Activated gamma-delta T cell treated with Interleukin-2 at 50 U/mL for 16 hours (primary cell): ENCODE results near the gene BCAS4.
"Not testable (repeated sequence)": the region's sequence is repeated elsewhere in the genome, so short reads cannot be mapped to it uniquely, and the experiment has no call there.

Source experiments
- DNase-seq: peaks from one replicate; pipeline ENCODE4 v3.0.0-alpha.2; 2020

Gene BCAS4

DNA sequence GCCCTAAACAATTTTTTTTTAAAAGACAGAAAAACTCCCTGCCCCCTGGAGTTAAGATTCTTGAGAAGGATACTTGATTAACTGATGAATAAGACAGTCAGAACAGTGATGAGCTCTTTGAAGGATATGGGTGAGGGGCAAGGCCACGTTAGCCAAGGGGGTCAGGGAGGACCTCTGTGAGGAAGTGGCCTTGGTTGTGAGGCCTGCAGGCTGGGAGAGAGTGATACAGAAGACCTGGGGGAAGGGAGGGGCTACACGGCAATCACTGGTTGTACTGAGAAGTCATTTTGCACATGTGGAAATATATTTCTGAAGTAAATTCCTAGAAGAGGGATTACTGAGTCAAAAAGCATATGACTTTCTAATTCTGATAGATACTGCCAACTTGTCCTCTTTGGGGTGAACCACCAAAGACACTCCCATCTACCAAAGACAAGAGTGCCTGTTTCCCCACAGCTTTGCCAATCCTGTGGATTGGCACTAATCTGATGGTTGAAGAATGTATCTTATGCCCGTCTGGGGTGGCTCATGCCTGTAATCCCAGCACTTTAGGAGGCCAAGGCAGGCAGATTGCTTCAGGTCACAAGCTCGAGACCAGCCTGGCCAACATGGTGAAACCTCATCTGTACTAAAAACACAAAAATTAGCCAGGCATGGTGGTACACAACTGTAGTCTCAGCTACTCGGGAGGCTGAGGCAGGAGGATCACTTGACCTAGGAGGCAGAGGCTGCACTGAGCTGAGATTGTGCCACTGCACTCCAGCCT lies 22.3 kb upstream of the BCAS4 start:
- DNase-seq = no peak

DNA sequence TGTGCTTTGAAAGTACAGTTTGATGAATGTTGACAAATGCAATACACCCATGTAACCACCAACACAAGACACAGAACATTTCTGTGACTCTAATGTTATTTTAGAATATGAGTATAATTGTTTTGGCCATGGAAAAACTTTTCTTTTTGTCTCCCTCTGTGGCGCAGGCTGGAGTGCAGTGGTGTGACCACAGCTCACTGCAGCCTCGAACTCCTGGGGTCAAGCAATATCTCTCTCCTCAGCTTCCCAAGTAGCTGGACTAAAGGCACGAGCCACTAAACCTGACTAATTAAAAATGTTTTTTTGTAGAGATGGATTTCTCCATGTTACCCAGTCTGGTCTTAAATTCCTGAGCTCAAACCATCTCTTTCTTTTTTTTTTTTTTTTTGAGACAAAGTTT lies 20.3 kb upstream of the BCAS4 start:
- no peak for DNase-seq

DNA sequence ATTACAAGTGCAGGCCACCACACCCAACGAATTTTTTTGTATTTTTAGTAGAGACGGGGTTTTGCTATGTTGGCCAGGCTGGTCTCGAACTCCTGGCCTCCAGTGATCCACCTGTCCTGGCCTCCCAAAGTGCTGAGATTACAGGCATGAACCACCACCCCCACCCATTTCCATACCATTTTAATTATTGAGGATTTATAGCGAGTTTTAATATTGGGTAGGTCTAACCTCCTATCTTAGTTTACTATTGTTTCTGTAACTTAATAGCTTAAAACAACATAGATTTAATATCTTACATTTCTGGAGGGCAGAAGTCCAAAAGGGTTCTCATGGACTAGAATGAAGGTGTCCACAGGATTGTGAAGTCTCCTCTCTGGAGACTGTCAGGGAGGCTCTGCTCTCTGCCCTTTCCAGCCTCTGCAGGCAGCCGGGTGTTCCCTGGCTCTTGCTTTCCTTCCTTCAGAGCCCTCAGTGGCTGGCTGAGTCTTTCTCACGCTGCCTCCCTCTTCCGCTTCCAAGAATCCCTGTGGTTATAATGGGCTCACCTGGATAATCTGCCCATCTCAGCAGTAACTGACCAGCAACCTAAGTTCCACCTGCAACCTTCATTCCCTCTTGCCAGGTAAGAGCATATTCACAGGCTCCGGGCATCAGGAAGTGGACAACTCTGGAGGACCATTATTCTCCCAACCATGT lies 18.6 kb upstream of the BCAS4 start:
- no peak for DNase-seq

DNA sequence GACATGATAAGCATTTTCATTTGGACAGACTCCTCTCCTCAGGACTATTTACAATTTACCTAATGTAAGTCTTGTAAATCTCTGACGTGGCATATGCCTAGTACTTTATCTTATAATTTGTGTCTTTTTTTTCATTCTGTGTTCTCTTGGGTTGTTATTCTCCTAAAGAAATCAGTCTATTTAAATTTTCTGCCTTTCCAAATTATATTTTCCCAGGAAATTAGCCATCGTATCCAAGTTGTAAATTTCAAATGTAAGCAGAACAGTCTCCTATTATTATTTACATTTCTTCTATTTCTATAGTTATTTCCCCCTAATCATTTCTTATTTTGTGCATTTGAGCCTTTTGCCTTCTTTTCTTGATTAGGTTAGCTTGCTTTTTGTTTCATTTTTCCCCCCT lies 17.5 kb upstream of the BCAS4 start:
- no peak for DNase-seq

DNA sequence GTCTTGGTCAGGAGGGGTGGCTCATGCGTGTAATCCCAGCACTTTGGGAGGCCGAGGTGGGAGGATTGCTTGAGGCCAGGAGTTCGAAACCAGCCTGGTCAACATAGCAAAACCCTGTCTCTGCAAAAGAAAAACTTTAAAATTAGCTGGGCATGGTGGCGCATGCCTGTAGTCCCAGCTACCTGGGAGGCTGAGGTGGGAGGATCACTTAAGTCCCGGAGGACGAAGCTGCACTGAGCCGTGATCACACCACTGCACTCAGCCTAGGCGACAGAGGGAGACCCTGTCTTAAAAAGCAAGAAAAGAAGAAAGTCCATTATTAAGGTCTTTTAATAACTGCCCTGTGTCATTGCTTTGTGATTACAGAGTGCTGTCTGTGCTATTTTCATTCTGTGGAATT lies 15.9 kb upstream of the BCAS4 start:
- DNase-seq = not testable (repeated sequence)

DNA sequence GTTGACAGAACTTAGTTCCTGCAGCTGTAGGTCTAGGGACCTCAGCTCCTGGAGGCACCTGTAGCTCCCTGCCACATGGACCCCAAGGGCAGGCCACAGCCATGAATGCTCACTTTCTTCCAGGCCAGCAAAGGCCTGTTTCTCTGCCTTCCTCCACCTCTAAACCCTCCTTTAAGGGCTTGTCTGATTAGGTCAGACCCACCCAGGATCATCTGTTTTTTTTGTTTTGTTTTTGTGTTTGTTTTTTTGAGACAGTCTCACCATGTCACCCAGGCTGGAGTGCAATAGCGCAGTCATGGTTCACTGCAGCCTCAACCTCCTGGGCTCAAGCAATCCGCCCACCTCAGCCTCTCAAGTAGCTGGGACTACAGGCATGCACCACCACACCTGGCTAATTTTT lies 11.5 kb upstream of the BCAS4 start:
- DNase-seq = no peak

DNA sequence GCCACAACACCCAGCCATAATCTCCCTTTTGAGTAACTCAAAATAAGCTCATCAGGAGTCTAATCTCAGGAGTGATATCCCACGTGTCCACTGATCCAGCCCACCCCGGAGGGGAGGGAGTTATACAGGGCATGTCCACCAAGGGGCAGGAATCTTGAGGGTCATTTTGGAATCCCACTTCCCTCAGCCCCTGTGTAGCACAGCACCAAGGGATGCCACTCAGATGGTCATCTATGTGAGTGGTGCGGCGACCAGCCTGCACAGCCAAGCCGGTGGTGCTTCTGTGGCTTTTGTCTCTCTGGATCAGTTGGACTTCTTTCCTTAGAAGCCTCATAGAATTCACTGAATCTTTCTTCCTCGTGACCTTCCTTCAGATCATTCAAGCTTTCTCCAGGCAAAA lies 11.0 kb upstream of the BCAS4 start:
- DNase-seq = no peak

DNA sequence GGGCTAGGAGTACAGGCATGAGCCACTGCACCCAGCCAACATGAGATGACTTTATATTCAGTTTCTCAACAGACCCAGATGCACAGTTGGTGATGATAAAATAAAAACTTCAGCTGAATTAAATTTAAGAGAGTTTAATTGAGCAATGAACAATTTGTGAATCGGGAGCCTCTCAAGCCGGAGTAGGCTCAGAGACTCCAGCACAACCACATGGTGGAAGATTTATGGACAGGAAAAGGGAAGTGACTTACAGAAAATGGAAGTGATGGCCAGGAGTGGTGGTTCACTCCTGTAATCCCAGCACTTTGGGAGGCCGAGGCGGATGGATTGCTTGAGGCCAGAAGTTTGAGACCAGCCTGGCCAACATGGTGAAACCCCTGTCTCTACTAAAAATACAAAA lies 10.4 kb upstream of the BCAS4 start:
- DNase-seq = no peak

DNA sequence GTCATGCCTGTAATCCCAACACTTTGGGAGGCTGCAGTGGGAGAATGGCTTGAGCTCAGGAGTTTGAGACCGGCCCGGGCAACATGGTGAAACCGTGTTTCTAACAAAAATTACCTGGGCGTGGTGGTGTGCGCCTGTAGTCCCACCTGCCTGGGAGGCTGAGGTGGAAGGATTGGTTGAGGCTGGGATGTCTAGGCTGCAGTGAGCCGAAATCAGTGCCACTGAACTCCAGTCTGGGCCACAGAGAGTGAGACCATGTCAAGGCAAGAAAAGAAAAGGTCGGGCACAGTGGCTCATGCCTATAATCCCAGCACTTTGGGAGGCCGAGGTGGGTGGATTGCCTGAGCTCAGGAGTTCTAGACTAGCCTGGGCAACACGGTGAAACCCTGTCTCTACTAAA lies 8.2 kb upstream of the BCAS4 start:
- DNase-seq = no peak

DNA sequence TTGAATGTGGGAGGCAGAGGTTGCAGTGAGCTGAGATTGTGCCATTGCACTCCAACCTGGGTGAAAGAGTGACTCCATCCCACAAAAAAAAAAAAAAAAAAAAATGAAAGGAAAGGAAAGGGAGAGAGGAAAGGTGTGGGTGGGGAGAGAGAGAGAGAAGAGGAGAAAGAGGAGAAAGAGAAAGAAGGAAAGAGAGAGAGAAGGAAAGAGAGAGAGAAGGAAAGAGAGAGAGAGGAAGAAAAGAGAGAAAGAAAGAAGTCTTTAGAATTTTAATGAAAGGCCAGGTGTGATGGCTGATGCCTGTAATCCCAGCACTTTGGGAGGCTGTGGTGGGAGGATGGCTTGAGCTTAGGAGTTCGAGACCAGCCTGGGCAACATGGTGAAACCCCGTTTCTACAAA lies 7.7 kb upstream of the BCAS4 start:
- no peak for DNase-seq

DNA sequence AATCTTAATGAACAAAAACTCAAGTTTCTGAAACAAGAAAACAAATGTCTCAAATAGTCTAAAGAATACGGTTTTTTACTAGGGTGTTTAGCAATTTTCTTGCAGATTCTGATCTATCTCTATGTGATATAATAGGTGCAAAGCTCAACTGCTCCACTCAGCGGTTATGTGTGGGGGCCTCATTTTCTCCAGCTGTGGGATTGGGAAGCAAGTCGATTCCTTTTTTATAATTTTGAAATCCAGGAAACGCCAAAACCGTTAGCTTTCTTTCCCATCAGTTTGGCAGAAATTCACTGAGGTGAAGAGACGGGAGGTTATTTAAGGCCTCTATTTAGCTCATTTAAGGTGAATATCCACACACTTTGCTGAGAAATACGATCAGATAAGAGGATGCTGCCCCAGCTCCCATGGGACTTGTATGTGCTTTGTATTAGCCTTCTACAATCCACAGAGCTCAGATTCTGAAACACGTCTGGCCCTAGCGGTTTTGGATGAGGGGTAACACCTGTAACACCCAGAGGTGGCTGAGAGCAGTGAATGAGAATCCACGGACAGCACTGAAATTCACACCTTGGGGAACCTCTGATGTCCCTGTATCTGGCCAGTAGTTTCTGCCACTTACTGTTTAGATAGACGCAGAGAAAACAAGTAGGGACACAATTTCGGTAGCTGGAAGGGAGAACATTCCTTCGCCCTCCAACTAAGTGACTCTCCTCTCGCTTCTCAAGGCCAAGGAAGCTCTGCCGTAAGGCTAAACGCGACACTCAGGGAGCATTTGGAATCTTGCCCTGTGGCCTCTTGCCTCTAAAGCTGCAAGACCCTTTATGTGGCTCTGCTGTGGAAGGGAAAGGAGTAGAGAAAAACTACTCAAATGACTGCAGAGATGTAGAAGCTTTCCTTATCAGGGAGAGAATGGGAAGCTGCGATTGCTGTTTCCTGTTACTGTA lies 6.5 kb upstream of the BCAS4 start:
- DNase-seq = no peak

DNA sequence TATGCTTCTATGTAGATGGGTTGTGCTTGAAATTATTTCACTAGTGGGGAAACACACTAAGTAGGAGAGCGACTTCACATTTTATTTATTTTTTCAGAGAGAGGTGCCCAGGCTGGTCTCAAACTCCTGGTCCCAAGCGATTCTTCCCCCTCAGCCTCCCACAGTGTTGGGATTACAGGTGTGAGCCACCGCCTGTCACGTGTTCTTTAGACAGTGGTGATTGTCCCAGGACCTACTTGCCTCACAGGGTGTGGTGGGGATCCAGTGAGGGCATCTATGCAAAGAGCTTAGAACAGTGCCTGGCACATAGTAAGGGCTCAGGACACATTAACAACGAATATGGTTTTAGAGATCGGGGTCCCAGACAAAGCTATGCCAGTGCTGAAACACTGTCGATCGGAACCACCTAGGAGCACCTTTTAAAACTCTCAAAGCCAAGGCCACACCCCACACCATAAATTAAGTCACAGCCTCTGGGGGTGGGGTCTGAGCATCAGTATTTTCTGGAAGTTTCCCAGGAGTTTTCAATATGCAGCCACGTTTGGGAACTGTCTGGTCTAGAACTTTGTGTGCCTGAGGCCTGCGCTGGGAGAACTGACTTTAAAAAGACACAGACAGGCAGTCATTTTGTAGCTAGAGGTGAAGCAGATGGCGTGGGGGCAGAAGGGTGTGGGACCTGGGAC lies 4.8 kb upstream of the BCAS4 start:
- no peak for DNase-seq

DNA sequence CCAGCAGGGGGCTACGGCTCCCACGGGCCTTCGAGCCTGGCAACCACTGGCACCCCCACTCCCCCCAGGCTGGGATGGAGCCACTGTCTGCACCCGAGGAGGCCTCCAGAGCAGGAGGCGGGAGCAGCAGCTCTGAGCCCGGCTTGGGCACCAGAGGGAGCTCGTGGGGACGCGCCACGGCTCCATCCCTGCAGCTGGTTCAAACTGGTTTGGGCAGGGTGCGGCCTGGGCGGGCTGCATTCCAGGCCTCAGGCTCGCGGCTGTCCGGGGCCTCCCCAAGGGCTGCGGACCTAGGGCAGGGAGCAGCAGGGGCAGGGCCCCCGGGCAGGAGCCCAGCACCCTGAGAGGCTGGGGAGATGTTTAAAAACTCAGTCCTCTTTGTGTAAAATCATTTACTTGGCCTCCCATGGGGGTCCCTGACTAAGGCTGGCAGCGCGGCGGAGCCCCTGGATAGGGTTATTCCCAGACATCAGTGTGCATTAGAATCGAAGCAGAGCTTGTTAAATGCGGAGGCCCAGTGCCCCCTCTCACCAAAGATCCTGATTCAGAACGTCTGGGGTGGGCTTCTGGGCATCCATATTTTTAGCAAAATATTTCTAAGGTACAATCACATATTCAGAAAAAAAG lies 4.1 kb upstream of the BCAS4 start:
- peak; percentile 76 for DNase-seq

DNA sequence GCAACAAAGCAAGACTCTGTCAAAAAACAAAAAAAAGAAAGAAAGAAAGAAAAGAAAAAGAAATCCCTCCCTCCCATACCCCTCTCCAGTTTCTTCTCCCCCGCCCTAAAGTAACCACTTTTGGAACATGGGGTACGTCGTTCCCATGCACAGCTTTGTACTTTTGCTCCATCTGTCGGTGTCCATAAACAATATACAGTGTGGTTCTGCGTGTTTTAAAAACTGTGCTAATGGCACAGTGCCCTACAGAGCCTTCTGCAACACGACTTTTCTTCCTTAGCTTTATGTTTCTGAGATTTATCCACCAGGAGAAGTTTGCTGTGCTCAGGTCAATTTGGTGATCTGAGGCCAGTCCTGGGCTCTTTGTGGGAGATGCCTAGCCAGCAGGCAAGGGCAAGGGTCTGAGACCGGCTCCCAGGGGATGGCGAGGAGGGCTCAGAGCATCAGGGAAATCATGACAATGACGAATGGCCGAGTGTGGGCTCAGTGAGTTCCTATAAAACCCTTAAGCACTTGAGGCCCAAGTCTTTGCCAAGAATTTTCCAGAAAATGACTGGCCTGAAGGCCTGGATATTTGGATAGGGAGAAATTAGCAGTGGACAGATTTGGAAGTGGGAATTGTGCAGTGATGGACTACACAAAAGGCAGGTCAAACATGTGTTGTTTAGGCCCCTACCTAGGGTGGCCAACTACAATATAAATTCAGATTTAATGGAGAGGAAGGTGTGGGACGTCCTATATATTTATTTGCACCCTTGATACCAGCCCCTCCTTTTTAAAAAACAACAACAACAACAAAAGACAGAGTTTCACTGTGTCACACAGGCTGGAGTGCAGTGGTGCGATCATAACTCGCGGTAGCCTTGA lies 1.9 kb upstream of the BCAS4 start:
- DNase-seq = no peak

DNA sequence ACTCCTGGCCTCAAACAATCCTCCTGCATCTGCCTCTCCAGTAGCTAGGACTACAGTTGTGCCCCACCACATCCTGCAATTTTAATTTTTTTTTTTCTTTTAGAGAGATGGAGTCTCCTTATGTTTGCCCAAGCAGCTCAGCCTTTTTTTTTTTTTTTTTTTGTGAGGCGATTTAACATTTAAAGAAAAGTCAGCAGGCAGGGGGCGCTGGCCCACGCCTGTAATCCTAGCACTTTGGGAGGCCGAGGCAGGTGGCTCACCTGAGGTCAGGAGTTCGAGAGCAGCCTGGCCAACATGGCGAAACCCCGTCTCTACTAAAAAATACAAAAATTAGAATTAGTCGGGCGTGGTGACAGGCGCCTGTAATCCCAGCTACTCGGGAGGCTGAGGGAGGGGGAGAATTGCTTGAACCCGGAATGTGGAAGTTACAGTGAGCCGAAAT lies 1.3 kb upstream of the BCAS4 start:
- peak; percentile 34 for DNase-seq

DNA sequence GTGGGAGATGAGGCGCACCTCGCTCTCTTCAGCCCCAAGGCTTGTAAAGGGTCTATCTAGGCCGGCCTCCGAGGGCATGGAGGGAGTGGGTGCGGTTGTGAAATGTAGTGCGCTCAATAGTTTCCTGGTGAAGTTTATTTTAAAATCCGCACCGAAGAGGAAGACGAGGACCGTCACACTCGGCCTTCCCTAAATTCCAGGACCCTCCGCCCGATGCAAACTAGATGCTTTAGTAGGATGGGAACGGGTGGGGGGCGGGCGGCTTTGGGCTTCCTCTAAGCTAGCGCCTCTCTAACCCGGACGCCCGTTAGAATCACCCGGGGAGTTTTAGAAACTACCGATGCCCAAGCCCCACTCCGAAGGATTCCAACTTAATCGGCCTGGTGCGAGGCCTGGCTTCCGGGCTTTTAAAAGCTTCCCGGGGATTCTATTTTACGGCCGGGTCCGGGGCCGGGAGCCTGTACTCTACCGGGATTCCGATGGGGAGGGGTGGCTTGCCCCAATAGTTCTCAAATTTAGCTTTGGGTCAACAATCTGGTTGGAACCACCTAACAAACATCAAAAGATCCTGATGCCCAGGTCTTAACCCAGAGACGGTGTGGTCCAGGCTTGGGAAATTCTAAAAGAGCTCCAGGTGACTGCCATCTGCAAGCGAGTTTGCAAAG lies 548 bp upstream of the BCAS4 start:
- DNase-seq = peak; percentile 8

DNA sequence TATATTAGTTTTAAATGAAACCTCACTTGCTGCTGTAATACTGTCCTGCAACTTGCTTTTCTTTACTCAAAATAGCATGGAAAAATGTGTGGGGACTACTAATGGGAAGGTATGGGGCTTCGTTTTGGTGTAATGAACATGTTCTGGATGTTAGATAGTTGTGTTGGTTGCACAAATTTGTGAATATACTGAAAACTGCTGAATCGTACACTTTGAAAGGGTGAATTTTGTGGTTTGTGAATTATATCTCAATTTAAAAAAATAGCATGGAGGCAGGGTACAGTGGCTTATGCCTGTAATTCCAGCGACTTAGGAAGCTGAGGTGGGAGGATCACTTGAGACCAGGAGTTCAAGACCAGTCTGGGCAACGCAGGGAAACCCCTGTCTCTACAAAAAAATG lies 2.3 kb downstream of the BCAS4 start:
- no peak for DNase-seq

DNA sequence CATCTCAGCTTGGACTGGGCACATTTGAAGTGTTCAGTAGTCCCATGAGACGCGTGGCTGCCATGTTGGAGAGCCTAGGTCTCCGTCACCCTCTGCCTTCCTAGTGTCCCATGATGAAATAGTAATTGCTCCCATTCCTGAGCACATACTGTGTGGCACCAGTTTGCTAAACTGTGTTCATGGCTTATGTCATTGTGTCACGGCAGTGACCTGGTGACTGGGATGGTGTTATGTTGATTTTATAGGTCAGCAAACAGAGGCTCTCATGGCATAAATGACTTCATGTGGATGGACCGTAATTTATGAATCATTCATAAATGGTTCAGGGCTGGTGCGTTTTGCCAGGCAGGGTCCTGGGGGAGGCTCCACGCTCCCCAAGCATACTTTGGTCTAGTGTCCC lies 3.8 kb downstream of the BCAS4 start:
- no peak for DNase-seq

DNA sequence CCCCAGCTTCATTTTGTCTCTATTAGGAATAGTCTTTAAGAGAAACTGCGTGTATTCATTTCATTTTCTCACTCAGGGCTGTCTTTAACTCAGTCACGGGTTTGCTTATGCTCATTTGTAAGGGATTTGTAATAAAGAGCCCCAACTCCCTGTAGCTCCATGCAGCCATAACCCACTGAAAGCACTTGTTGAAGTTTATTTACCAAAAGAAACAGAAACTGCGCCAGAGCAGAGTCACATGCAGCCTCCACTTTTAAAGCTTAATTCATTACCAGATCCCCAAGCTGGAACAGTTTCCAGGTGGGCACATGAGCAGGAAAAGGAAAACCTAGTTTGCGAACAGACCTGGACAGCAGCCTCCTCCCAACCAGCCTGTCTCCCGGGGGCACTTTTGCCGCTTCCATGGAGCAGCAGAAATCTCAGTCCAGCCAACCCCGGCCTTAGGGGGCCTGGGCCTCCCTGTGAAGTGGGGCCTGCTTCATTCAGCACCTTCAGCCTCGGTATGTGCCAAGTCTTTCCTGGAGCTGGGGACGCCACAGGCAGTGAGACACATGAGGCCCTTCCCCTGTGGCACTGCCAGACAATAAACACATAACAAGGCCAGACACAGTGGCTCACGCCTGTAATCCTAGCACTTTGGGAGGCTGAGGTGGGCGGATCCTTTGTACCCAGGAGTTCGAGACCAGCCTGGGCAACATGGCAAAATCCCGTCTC lies 4.5 kb downstream of the BCAS4 start:
- DNase-seq = no peak

DNA sequence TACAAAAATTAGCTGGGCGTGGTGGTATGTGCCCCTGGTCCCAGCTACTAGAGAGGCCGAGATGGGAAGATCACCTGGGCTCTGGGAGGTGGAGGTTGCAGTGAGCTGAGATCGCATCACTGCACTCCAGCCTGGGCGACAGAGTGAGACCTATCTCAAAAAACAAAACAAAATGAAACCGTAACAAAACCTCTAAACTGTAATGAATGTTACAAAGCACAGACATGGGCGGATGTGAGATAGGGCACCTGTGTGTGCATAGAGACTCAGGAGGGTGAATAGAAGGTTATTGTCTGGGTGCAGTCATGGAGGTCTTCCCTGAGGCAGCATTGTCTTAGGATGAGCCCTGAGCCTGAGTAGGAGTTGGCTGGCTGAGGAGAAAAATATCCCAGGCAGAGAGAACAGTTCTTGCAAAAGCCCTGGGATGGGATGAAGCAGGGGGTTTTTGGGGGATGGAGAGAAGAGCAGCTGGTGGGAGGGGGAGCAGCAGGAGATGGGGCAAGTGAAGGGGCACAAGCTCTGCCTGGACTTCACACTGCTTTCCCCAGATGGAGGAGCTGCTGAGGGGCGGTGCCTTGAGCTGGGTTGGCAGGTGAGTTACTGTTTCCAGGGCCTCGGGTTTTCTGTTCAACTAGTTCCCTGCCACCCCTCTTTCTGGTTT lies 5.2 kb downstream of the BCAS4 start:
- no peak for DNase-seq
